ENCODE results near the gene GALNT14. TPM values are rescaled to one million over a fixed set of nuclear protein-coding genes. Genes with fewer than 3 reads are reported as not detected.
"Not testable (repeated sequence)": the region's sequence is repeated elsewhere in the genome, so short reads cannot be mapped to it uniquely, and the experiment has no call there.

Gene GALNT14
- total RNA-seq, result 0.17 and 0.27 TPM in 2 replicates

GRCh38 chr2:31138037-31138962 is at the start of gene GALNT14:
Gene GALNT14, minus strand, starts transcription at chr2:31138440. Its CDS starts 354 bp downstream, at chr2:31138086.
- intact Hi-C loops (cut with micrococcal nuclease), result loop anchor here (2.0 kb wide), 1 partner anchor 195 kb away; no protein-coding TSS in a partner anchor

GRCh38 chr2:31187166-31187565 is 48.9 kb upstream of the GALNT14 start:
- intact Hi-C loops (cut with micrococcal nuclease), result no loop called here

- intact Hi-C loops (cut with micrococcal nuclease), result not testable (repeated sequence)
Observed at GRCh38 chr2:31183973-31184372, 45.7 kb upstream of the GALNT14 start.

GRCh38 chr2:31176742-31177141 is 38.5 kb upstream of the GALNT14 start:
- intact Hi-C loops (cut with micrococcal nuclease), result no loop called here

GRCh38 chr2:31171142-31171541 is 32.9 kb upstream of the GALNT14 start:
- intact Hi-C loops (cut with micrococcal nuclease), result loop anchor here (2.0 kb wide), 1 partner anchor 1006 kb away; no protein-coding TSS in a partner anchor

GRCh38 chr2:31170071-31170698 is 31.9 kb upstream of the GALNT14 start:
- intact Hi-C loops (cut with micrococcal nuclease), result loop anchor here (1.0 to 2.0 kb wide), 4 partner anchors 163 to 1005 kb away; no protein-coding TSS in a partner anchor

- intact Hi-C loops (cut with micrococcal nuclease), result no loop called here
Observed at GRCh38 chr2:31168291-31168690, 30.1 kb upstream of the GALNT14 start.

GRCh38 chr2:31166925-31167324 is 28.7 kb upstream of the GALNT14 start:
- intact Hi-C loops (cut with micrococcal nuclease), result no loop called here

- intact Hi-C loops (cut with micrococcal nuclease), result no loop called here
Observed at GRCh38 chr2:31163011-31163539, 24.8 kb upstream of the GALNT14 start.

- intact Hi-C loops (cut with micrococcal nuclease), result no loop called here
Observed at GRCh38 chr2:31161637-31162036, 23.4 kb upstream of the GALNT14 start.

GRCh38 chr2:31151501-31151900 is 13.3 kb upstream of the GALNT14 start:
- intact Hi-C loops (cut with micrococcal nuclease), result no loop called here

GRCh38 chr2:31150120-31150670 is 12.0 kb upstream of the GALNT14 start:
- intact Hi-C loops (cut with micrococcal nuclease), result no loop called here

GRCh38 chr2:31148514-31148913 is 10.3 kb upstream of the GALNT14 start:
- intact Hi-C loops (cut with micrococcal nuclease), result no loop called here

GRCh38 chr2:31147645-31148044 is 9.4 kb upstream of the GALNT14 start:
- intact Hi-C loops (cut with micrococcal nuclease), result no loop called here

- intact Hi-C loops (cut with micrococcal nuclease), result no loop called here
Observed at GRCh38 chr2:31142110-31142509, 3.9 kb upstream of the GALNT14 start.

GRCh38 chr2:31141443-31142085 is 3.3 kb upstream of the GALNT14 start:
- intact Hi-C loops (cut with micrococcal nuclease), result no loop called here

- intact Hi-C loops (cut with micrococcal nuclease), result no loop called here
Observed at GRCh38 chr2:31140151-31140550, 1.9 kb upstream of the GALNT14 start.

- intact Hi-C loops (cut with micrococcal nuclease), result loop anchor here (2.0 kb wide), 1 partner anchor 193 kb away; no protein-coding TSS in a partner anchor
Observed at GRCh38 chr2:31139671-31140070, 1.4 kb upstream of the GALNT14 start.

- intact Hi-C loops (cut with micrococcal nuclease), result loop anchor here (2.0 kb wide), 1 partner anchor 195 kb away; no protein-coding TSS in a partner anchor
Observed at GRCh38 chr2:31137211-31138036, 816 bp downstream of the GALNT14 start.

- intact Hi-C loops (cut with micrococcal nuclease), result no loop called here
Observed at GRCh38 chr2:31136732-31137131, 1.5 kb downstream of the GALNT14 start.
